ENCODE measurements around the gene IZUMO2.
"Not testable (repeated sequence)": the region's sequence is repeated elsewhere in the genome, so short reads cannot be mapped to it uniquely, and the experiment has no call there.

DNA sequence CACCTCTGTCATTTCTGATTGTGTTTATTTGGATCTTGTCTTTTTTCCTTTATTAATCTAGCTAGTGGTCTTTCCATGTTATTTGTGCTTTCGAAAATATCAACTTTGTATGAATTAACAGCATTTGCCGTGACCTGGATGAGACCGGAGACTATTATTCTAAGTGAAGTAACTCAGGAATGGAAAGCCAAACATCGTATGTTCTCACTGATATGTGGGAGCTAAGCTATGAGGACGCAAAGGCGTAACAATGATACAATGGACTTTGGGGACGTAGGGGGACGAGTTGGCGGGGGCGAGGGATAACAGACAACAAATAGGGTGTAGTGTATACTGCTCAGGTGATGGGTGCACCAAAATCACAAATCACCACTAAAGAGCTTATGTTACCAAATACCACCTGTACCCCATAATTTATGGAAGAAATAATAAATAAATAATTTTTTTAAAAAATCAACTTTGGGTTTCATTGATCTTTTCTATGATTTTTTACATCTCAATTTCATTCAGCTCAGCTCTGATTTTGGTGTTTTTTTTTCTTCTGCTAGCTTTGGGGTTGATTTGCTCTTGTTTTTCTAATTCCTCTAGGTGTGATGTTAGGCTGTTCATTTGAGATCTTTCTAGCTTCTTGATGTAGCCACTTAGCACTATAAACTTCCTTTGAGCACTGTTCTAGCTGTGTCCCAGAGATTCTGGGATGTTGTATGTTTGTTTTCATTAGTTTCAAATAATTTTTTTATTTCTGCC, 27.1 kb downstream of the IZUMO2 start:
- TF ChIP-seq CTCF (IDR thresholded peaks at IDR 0.05; ENCODE audit: low read depth, low read length, poor library complexity, severe bottlenecking); EZH2phosphoT487 (IDR thresholded peaks at IDR 0.05; ENCODE audit: borderline replicate concordance, low read length): not testable (repeated sequence)

All from DOHH2 (cell line).